Measurements from ENCODE around the gene MYPOP. TPM values are rescaled to one million over a fixed set of nuclear protein-coding genes. Genes with fewer than 3 reads are reported as not detected.
A peak's percentile ranks its signal among the peaks of the same experiment; 100 is the strongest.

Gene MYPOP
- total and polyA plus RNA-seq, 2 of the 13 experiments (the other 11 are each of a cell fraction or from before 2014, with no cell fraction given): 2.3 to 2.7 TPM

GRCh38 chr19:45876411-45877197 lies 25.8 kb downstream of the MYPOP start (continued):
- TF ChIP-seq ZNF609 (CRISPR knock-in tag; IDR thresholded peaks at IDR 0.05; ENCODE audit: borderline replicate concordance) (no peak), NKX3-1 (CRISPR knock-in tag; IDR thresholded peaks at IDR 0.05) (no peak), MYNN (CRISPR knock-in tag; IDR thresholded peaks at IDR 0.05; ENCODE audit: low read depth) (no peak), ZNF569 (CRISPR knock-in tag; IDR thresholded peaks at IDR 0.05; ENCODE audit: borderline replicate concordance) (no peak), SP2 (CRISPR knock-in tag; IDR thresholded peaks at IDR 0.05) (no peak), TGIF2 (CRISPR knock-in tag; IDR thresholded peaks at IDR 0.05) (peak; percentile 51; the same call in 1 of the 2 replicates), TEF (CRISPR knock-in tag; IDR thresholded peaks at IDR 0.05) (no peak), HNRNPL (IDR thresholded peaks at IDR 0.05; ENCODE audit: low read depth, low read length) (no peak), SP1 (IDR thresholded peaks at IDR 0.05) (no peak), SP1 (CRISPR knock-in tag; IDR thresholded peaks at IDR 0.05) (0 out of 2 replicates have a peak, but pooled peaks have one; percentile 39), MXD4 (CRISPR knock-in tag; IDR thresholded peaks at IDR 0.05) (no peak), ZNF251 (CRISPR knock-in tag; IDR thresholded peaks at IDR 0.05) (no peak), ZNF431 (CRISPR knock-in tag; IDR thresholded peaks at IDR 0.05; ENCODE audit: borderline replicate concordance, low read depth) (no peak), BATF2 (CRISPR knock-in tag; IDR thresholded peaks at IDR 0.05) (no peak), ZNF577 (CRISPR knock-in tag; IDR thresholded peaks at IDR 0.05; ENCODE audit: borderline replicate concordance, low read depth) (no peak), NFATC3 (CRISPR knock-in tag; IDR thresholded peaks at IDR 0.05) (no peak), IRF9 (CRISPR knock-in tag; IDR thresholded peaks at IDR 0.05; ENCODE audit: borderline replicate concordance) (no peak), ZNF501 (CRISPR knock-in tag; IDR thresholded peaks at IDR 0.05) (peak; percentile 30; the same call in 1 of the 2 replicates), FOXK2 (IDR thresholded peaks at IDR 0.05) (no peak), TEAD2 (CRISPR knock-in tag; IDR thresholded peaks at IDR 0.05) (no peak), THRA (CRISPR knock-in tag; IDR thresholded peaks at IDR 0.05; ENCODE audit: borderline replicate concordance) (peak; percentile 59)
